CD14-positive monocyte (primary cell): ENCODE measurements around the gene C9. TPM values are rescaled to one million over a fixed set of nuclear protein-coding genes. Genes with fewer than 3 reads are reported as not detected.
A peak's percentile ranks its signal among the peaks of the same experiment; 100 is the strongest.

Experiments
- DNase-seq, 3 donors: peaks; one replicate each; pipeline ENCODE4 v3.0.0-alpha.2; 2011 to 2022
- H2AFZ ChIP-seq: 2 replicates; pipeline ENCODE4 v1.6.0; 2012; ENCODE audit warnings: mild to moderate bottlenecking, low read depth, low read length, inconsistent platforms; ENCODE audit not compliant: insufficient read depth, poor library complexity, severe bottlenecking
- H3K27ac ChIP-seq, 2 donors: 1 replicate in 1 of 2; 2 replicates in 1 of 2; pipeline ENCODE4 v1.5.1; 2012 to 2013; ENCODE audit warnings: low read length in 2 of 2, control low read depth in 1 of 2, inconsistent platforms in 1 of 2, low read depth in 1 of 2, mild to moderate bottlenecking in 1 of 2
- H3K27me3 ChIP-seq, 2 donors: one replicate each; pipeline versions ENCODE4 v1.6.0 to v1.6.1; 2011 to 2013; ENCODE audit warnings: low read length in 2 of 2; ENCODE audit not compliant: control insufficient read depth in 2 of 2, insufficient read depth in 2 of 2
- H3K36me3 ChIP-seq, 2 donors: replicated peaks in 1 of 2; 1 replicate in 1 of 2; 2 replicates in 1 of 2; pipeline versions ENCODE4 v1.5.1 to v1.6.1; 2012 to 2013; ENCODE audit warnings: low read length in 2 of 2, control low read depth in 1 of 2, inconsistent platforms in 1 of 2, mild to moderate bottlenecking in 1 of 2; ENCODE audit not compliant: insufficient read depth in 2 of 2, control insufficient read depth in 1 of 2
- H3K4me1 ChIP-seq, 2 donors: 1 replicate in 1 of 2; 2 replicates in 1 of 2; pipeline versions ENCODE4 v1.5.1 to v1.6.1; 2012 to 2013; ENCODE audit warnings: low read length in 2 of 2, control low read depth in 1 of 2, inconsistent platforms in 1 of 2, mild to moderate bottlenecking in 1 of 2, moderate library complexity in 1 of 2; ENCODE audit not compliant: insufficient read depth in 2 of 2, control insufficient read depth in 1 of 2
- H3K4me2 ChIP-seq: replicated peaks from 2 replicates; pipeline ENCODE3; 2012; ENCODE audit warnings: low read length, moderate library complexity, mild to moderate bottlenecking; ENCODE audit not compliant: poor library complexity, severe bottlenecking; ENCODE audit errors: extremely low read depth
- H3K4me3 ChIP-seq, 3 experiments: fragments of 200-600 bp in 1 of 3; sonication (generic) in 1 of 3; replicated peaks in 1 of 3; 1 replicate in 2 of 3; 2 replicates in 1 of 3; pipeline ENCODE4 v1.5.1; 2011 to 2013; ENCODE audit warnings: low read length in 3 of 3, mild to moderate bottlenecking in 3 of 3, control low read depth in 2 of 3, low read depth in 2 of 3, inconsistent platforms in 1 of 3, moderate library complexity in 1 of 3
- H3K79me2 ChIP-seq: 2 replicates; pipeline ENCODE4 v1.6.0; 2012; ENCODE audit warnings: mild to moderate bottlenecking, control low read depth, inconsistent platforms, low read length, moderate library complexity; ENCODE audit not compliant: insufficient read depth
- H3K9ac ChIP-seq: 2 replicates; pipeline ENCODE4 v1.6.0; 2017; ENCODE audit warnings: low read length, mild to moderate bottlenecking; ENCODE audit not compliant: insufficient read depth, poor library complexity, severe bottlenecking
- H3K9me3 ChIP-seq, 2 donors: replicated peaks in 1 of 2; 1 replicate in 1 of 2; 2 replicates in 1 of 2; pipeline versions ENCODE4 v1.5.1 to v1.6.1; 2012 to 2013; ENCODE audit warnings: low read length in 2 of 2, control low read depth in 1 of 2; ENCODE audit not compliant: control insufficient read depth in 1 of 2, insufficient read depth in 1 of 2
- H4K20me1 ChIP-seq: 2 replicates; pipeline ENCODE4 v1.6.0; 2012; ENCODE audit warnings: mild to moderate bottlenecking, low read length, control low read depth, moderate library complexity; ENCODE audit not compliant: insufficient read depth
- H3K27ac Mint-ChIP-seq, 7 donors: one replicate each; pipeline ENCODE4 v1.8.0; 2020; ENCODE audit warnings: mild to moderate bottlenecking in 7 of 7, mixed read lengths in 7 of 7, moderate library complexity in 6 of 7, inconsistent platforms in 2 of 7
- H3K27me3 Mint-ChIP-seq, 3 donors: one replicate each; pipeline ENCODE4 v1.8.0; 2021 to 2022; ENCODE audit warnings: low read depth in 3 of 3, mild to moderate bottlenecking in 3 of 3, mixed read lengths in 3 of 3, moderate library complexity in 3 of 3, inconsistent platforms in 1 of 3
- H3K36me3 Mint-ChIP-seq, 2 donors: one replicate each; pipeline ENCODE4 v1.8.0; 2020; ENCODE audit warnings: mixed read lengths in 2 of 2, inconsistent platforms in 1 of 2, mild to moderate bottlenecking in 1 of 2
- H3K4me1 Mint-ChIP-seq: one replicate; pipeline ENCODE4 v1.8.0; 2020; ENCODE audit warnings: mild to moderate bottlenecking, mixed read lengths
- H3K4me3 Mint-ChIP-seq, 2 donors: one replicate each; pipeline ENCODE4 v1.8.0; 2020; ENCODE audit warnings: mild to moderate bottlenecking in 2 of 2, mixed read lengths in 2 of 2, moderate library complexity in 1 of 2
- H3K9me3 Mint-ChIP-seq, 7 donors: one replicate each; pipeline ENCODE4 v1.8.0; 2020 to 2022; ENCODE audit warnings: mixed read lengths in 7 of 7, mild to moderate bottlenecking in 6 of 7, moderate library complexity in 6 of 7, inconsistent platforms in 2 of 7
- CTCF ChIP-seq: fragments of 200-600 bp; IDR thresholded peaks from one replicate; pipeline ENCODE4 v1.8.0; 2022; ENCODE audit warnings: antibody characterized with exemption, mild to moderate bottlenecking
- WGBS: methylation state at CpG from one replicate; pipeline ENCODE4 v1.1.5; 2013; ENCODE audit warnings: missing lambda C conversion rate; ENCODE audit not compliant: insufficient coverage; 5-methylcytosine and 5-hydroxymethylcytosine counted together
- intact Hi-C, 2 donors: fragments of 100-400 bp; cut with micrococcal nuclease; formaldehyde crosslinking; loops; one replicate each; pipeline versions ENCODE4 v1.15.0 to v1.15.1; 2023
- polyA plus RNA-seq, 3 donors: library from polyadenylated mRNA; depleted of rRNA in 1 of 3; unstranded in 2 of 3; stranded (reverse) in 1 of 3; fragments of 300-500 nt in 2 of 3; fragments of >200 nt in 1 of 3; fragmentation: Illumina TruSeq in 2 of 3; gene quantifications; 1 replicate in 2 of 3; 2 replicates in 1 of 3; pipeline ENCODE4 v1.2.3, GENCODE V29; 2012 to 2021

Gene C9
- polyA plus RNA-seq, 3 donors, result not detected

GRCh38 chr5:39270225-39270848 is 94.0 kb downstream of the C9 start:
- Histone ChIP-seq H3K9me3 (no peaks in the 10 kb centered on the region), H3K9ac (peak overlapping the region; percentile 15), H3K4me2 (peak overlapping the region; percentile 81), H3K36me3 (no peaks in the 10 kb centered on the region), H3K79me2 (peaks cover 60% of the 10 kb centered on the region), H4K20me1 (peaks cover 5% of the 10 kb centered on the region), H2AFZ (no peak overlapping the region), H3K4me1 (peaks cover 86 to 99% of the 10 kb centered on the region in 2 donors), H3K27me3 (no peaks in the 10 kb centered on the region), H3K27ac (peak overlapping the region; percentile 3 to 88), H3K4me3 (peak overlapping the region; percentile 28 to 78 (median 66))
- Mint-ChIP-seq H3K27ac (peak overlapping the region; percentile 83 to 96 (median 94)), H3K4me3 (peak overlapping the region; percentile 59 to 84), H3K36me3 (peaks cover 4% of the 10 kb centered on the region in 2 donors), H3K27me3 (no peaks in the 10 kb centered on the region), H3K9me3 (no peaks in the 10 kb centered on the region), H3K4me1 (peaks cover 81% of the 10 kb centered on the region)
- WGBS, result 0% methylated on average over 2 of the region's 2 CpGs
- intact Hi-C loops, result loop anchor here in 1 of 2 donors (10.0 kb wide), 1 partner anchor 196 kb away; the partner anchor contains the start of gene RICTOR
- peak; percentile 58 to 79 (median 76) for DNase-seq
- TF ChIP-seq CTCF, result no peak

GRCh38 chr5:39267186-39267585 is 97.1 kb downstream of the C9 start:
- peak overlapping the region in 1 of 2 donors; percentile 83 for H3K27ac ChIP-seq
- peaks cover 83% of the 10 kb centered on the region for H3K4me1 Mint-ChIP-seq
- peaks cover 89 to 99% of the 10 kb centered on the region in 2 donors for H3K4me1 ChIP-seq
- peaks cover 7 to 9% of the 10 kb centered on the region in 2 donors for H3K36me3 Mint-ChIP-seq
- H3K9me3 ChIP-seq, result no peaks in the 10 kb centered on the region
- no peak overlapping the region for H2AFZ ChIP-seq
- H3K79me2 ChIP-seq, result peaks cover 85% of the 10 kb centered on the region
- no peaks in the 10 kb centered on the region for H3K36me3 ChIP-seq
- WGBS, result no CpG with 5 or more reads among the region's 2 CpGs
- peak overlapping the region in 1 of 2 donors; percentile 60 for H3K4me3 Mint-ChIP-seq
- peak overlapping the region; percentile 11 to 84 (median 75) for H3K27ac Mint-ChIP-seq
- peaks cover 5% of the 10 kb centered on the region for H4K20me1 ChIP-seq
- no peaks in the 10 kb centered on the region for H3K9me3 Mint-ChIP-seq
- peak in 1 of 3 donors; percentile 54 for DNase-seq
- no peak overlapping the region for H3K9ac ChIP-seq
- intact Hi-C loops, result no loop called here
- peak overlapping the region in 1 of 3 experiments; percentile 64 for H3K4me3 ChIP-seq
- H3K27me3 Mint-ChIP-seq, result no peaks in the 10 kb centered on the region
- TF ChIP-seq CTCF, result no peak
- no peaks in the 10 kb centered on the region for H3K27me3 ChIP-seq
- H3K4me2 ChIP-seq, result peak overlapping the region; percentile 57
